Renal cortex interstitium (tissue), 11 donors: ENCODE measurements around the gene RGS2. TPM values are rescaled to one million over a fixed set of nuclear protein-coding genes. Genes with fewer than 3 reads are reported as not detected.

ENCODE experiments used
- DNase-seq, 11 donors: peaks; one replicate each; pipeline ENCODE4 v3.0.0-alpha.2; 2013; ENCODE audit warnings: low read depth in 9 of 11, low spot score in 4 of 11; ENCODE audit errors: extremely low read depth in 1 of 11
- polyA plus RNA-seq, 3 donors: library from polyadenylated mRNA; unstranded; fragments of 120-200 nt; gene quantifications; one replicate each; pipeline ENCODE4 v1.2.1, GENCODE V29; 2013; ENCODE audit not compliant: insufficient read length in 3 of 3

RGS2 gene
- polyA plus RNA-seq, 3 donors, result 29.2 to 53.8 (median 30.3) TPM

DNA sequence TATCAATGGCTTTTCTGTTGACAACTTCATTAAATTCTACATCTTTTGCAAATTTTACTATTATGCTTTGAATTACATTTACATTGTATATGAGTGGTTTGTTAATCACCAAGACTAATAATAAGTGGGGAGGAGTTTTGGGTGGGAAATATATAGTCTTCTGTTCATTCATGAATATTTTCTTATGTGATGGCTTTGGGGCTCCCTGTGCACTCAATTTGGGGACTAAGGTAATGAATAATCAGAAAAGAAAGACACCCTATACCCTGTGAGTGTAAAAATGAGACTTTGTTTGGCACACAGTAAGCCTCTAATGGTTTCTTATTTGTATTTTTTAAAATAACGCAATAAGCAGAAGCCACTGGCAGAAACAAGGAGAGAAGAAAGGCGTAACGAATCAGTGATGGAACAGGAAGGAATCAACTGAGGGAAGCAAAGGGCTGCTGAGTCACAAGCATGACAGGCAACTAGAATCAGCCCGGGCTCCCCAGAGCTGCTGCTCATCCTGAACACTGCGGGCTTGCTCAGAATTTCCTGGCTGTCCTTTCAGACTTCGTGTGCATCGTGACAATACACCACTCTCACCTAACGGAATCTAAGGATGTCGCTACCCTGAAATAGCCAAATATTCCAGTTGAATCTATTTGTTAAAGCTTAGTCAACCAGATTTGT is 20.8 kb upstream of the RGS2 start:
- DNase-seq, result no peak

DNA sequence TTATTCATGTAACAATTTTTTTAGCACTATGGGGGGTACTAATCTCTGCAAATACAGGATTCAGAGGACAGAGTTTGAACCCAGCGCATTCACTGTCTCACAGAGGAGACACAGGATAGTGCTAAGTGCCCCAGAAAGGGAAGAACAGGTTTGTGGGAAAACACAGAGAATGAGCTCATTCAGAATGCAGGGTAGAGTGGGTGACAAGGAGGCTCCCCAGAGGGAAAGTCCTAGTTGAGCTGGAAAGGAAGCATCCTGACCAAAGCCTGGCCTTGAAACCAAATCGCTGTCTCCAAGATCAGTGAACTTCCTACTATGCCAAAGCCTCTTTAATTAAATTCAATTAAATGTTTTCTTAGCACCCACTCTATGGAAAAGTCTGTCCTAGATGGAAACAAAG is 19.0 kb upstream of the RGS2 start:
- DNase-seq, result no peak

DNA sequence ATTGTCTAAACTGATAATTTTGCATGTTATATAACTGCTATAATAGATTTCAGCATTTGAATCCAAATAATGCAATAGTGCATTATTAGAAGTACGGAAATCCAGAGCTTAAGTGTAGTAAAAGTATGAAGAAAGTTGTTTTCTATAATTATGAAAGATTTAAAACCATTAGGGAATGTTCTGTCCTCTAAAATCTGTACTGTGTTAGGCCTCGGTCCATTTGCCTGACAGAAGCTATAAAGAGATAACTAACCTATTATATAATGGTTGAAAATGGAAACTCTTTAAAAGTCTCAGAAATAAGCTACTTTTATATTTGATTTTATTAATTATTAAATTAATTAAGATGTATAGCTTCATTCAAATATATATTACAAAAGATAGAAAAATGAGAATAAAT is 16.2 kb upstream of the RGS2 start:
- no peak for DNase-seq

DNA sequence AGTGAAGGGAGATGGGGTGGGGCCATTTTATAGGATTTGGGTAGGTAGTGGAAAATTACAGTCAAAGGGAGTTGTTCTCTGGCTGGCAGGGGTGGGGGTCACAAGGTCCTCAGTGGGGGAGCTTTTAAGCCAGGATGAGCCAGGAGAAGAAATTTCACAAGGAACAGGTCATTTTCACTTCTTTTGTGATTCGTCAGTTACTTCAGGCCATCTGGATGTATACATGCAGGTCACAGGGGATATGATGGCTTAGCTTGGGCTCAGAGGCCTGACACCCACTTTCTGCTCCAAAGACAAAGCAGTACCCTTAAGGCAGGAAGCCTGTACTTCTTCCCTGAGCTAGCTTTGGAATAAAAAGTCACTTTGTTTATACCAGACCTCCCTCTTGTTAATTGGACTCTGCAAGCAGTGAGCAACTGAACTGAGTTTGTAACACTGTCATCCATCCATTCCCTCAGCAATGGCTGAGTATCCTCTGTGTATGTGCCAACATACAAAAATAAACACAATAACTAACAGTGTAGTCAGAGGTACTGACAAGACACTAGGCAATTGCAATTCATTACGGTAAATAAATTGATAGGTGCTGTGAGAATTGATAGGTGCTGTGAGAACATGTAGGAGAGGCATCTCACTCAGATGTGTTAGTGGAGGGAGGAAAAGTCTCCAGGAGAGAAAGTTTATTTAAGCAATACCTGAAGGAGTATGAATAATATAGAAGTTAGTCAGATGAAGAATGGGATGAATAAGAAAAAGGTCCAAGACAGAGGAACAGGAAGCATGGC is 14.7 kb upstream of the RGS2 start:
- no peak for DNase-seq

DNA sequence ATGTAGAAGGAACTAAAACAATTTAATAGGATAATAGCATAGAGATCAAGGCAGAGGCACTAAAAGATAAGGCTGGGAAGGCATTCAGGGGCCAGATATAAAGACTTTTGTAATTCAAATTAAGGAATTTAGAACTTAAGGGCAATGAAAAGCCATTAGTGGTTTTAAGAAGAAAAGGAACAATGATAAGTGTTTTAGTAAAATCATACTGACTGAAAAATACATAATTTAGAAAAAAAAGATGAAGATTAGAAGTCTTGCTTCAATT is 14.1 kb upstream of the RGS2 start:
- DNase-seq, result no peak

DNA sequence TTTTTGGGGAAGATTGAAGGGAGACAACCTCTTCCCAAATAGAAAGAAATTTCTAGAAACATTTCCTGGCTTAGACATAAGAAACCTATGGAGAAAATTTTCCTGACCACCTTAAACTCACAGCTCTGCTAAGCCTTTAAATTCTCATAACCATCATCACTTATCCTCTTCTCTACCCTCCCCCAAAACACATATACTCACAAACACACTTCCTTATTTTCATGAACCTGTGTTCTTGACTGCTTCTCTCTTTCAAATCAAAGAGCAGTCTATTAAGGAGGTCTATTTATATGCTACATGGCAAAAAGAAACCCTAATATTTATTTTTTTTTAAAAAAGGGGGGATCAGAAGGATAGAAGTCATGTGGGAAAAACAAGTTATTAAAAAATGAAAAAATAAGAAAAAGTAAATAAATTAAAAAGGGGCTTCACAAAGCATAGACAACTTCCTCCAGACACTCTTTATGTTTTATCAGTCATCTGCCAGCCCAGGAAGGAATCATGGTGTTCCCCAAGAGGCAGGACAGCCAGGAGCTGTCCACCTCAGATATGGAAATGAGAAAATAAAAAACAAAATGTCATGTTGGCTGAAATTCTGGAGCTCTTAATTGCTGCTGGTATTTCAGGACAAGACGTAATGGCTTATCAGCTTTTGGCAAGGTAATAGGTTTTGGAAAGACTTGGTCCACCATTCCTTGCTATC is 12.8 kb upstream of the RGS2 start:
- no peak for DNase-seq

DNA sequence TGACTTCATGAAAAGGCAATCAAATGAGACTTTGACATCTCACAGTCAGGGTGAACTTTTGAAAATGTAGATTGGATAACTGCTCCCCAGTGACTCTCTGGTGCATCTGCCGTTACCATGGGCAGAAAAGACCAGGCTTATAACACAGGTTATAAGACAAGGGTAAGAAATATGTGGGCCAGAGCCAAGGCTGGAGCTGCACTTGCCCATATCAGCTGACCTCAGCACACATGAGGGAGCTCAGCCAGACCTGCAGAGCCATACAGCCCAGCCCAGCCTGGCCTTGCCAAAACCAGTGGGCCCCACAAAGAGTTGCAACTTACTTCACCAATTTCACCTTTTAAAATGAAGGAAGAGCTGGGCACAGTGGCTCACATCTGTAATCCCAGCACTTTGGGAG is 11.7 kb upstream of the RGS2 start:
- no peak for DNase-seq

DNA sequence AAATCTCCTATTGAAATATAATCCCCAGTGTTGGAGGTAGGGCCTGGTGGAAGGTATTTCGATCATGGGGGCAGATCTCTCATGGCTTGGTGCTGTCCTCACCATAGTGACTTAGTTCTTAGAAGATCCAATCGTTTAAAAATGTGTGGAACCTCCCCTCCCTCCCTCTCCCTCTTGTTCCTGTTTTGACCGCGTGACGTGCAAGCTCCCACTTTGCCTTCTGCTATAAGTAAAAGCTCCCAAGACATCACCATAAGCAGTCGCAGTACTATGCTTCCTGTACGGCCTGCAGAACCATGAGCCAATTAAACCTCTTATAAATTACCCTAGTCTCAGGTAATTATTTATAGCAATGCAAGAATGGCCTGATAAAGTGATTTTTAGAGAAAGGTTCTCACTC is 10.9 kb upstream of the RGS2 start:
- no peak for DNase-seq

DNA sequence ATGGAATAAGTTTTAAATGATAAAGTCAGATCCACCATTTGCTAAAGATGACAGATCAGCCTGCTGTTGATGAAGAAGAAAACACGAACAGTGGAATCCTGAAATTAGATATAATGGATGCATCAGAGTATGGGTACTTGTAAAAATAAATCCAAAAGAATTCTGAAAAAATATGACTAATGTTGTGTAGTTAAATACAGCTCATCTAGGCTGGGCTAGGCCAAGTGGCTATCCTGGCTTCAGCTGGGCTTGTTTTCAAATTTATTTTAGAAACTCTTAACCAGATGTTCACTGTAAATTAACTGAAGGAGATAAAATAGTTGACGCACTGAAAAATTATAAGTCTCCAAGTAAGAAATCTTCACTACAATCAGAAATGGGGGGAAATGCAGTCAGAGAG is 7.4 kb upstream of the RGS2 start:
- DNase-seq, result no peak

DNA sequence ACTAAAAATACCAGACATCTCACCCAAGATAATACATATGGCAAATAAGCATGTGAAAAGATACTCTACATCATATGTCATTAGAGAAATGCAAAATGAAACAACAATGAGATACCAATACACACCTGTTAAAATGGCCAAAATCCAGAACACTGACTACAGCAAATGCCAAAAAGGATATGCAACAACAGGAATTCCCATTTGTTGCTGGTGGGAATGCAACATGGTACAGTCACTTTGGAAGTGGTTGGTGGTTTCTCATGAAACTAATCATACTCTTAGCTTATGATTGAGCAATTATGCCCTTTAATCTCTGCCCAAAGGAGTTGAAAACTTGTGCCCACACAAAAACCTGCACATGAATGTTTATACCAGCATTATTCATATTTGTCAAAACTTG is 6.4 kb upstream of the RGS2 start:
- DNase-seq, result no peak

DNA sequence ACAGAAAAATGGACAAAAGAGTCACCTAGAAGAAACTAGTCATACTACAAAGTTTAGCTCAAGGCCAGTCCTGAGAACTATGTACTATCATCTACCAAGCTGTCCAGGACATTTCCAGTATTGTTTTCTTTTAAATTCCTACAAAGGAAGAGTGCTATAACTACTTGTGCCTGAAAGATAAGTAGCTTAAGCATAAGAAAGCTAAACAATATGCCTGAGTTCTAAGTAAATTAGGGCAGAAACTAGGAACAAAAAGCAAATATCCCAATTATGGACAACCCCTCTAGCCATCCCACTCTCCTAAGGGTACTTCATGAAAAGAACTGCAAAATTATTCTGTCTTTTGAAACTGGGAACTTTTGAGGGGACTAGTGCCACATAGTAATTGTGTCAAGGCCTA is 5.3 kb upstream of the RGS2 start:
- no peak for DNase-seq

DNA sequence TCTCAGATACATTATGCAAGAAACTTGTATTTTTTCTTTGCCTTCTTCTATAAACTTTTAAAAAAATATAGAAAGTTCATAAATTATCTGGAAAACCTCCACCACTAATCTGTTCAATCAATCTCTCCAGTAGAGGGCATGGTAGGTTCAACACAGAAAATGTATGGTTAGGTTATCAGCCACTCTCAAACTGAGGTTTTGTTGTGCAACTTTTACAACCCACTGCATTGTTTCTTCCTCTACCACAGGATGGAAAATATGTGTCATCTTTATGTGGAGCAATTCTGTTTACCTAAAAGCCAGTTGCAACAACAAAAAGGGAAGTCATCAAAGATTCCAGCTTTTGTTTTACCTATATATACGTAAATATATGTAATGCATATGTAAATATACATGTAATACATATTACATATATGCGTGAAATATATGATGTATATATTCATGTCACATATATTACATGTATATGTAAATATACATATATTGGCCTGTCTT is 3.0 kb upstream of the RGS2 start:
- DNase-seq, result peak in 1 of 11 donors; percentile 43

DNA sequence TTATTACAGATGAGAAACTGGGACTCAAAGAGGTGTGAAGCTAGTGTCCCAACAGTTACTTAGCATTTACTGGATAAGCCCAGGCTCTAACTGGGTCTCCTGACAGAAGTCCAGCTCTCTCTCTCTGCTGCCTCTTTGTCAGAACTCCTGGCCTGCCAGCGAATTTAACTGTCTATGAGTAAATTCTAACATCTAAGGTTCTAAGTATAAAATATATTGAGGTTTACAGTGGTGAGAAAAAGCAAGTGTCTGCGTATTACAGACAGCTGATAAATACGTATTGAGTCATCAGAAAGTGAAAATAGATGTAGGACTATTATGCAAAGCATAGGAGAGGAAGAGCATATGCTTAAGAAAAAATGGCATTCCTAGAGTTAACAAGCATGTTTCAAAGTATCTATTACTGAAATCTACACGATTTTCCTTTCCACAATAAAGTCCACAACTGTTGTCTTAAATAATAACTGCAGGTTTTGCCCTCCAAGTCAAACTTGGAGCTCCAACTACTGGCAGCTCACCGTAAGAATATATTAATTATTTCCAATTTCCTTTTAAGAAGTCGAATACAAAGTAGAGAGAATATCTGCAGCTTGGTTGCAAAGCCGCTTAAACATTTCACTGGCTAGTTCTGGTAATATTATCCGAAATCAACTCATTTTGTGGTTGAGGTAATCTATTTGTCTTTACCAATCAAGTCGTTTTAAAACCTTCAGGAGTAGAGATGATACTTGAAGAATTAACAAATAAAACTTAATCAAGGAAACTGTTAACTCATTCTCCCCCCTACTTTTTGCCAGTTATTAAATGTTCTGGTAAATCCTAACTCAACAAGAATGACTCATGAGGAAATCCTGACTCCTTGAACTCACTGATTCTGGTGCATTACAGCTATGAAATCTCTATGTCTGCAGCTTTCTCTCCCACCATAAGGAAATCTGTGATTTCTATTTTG is 1.4 kb upstream of the RGS2 start:
- peak in 1 of 11 donors; percentile 17 for DNase-seq

DNA sequence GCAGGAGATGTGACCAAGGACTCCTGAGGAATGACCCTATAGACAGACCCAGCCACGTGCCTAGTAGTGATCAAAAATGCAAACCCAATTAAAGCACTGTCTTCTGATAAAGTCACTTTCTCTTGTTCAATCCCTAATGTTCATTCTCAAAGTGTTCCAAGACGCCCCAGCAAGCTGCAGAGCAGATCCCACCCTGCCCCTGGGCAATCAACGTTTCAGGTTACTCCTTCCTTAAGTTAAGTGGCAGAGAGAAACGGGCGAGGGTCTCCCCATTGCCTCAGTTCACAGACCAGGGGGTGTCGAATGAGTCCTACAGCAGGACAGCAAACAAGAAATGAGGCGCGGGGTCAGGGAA is 699 bp upstream of the RGS2 start:
- DNase-seq, result peak in 2 of 11 donors; percentile 33 to 45

DNA sequence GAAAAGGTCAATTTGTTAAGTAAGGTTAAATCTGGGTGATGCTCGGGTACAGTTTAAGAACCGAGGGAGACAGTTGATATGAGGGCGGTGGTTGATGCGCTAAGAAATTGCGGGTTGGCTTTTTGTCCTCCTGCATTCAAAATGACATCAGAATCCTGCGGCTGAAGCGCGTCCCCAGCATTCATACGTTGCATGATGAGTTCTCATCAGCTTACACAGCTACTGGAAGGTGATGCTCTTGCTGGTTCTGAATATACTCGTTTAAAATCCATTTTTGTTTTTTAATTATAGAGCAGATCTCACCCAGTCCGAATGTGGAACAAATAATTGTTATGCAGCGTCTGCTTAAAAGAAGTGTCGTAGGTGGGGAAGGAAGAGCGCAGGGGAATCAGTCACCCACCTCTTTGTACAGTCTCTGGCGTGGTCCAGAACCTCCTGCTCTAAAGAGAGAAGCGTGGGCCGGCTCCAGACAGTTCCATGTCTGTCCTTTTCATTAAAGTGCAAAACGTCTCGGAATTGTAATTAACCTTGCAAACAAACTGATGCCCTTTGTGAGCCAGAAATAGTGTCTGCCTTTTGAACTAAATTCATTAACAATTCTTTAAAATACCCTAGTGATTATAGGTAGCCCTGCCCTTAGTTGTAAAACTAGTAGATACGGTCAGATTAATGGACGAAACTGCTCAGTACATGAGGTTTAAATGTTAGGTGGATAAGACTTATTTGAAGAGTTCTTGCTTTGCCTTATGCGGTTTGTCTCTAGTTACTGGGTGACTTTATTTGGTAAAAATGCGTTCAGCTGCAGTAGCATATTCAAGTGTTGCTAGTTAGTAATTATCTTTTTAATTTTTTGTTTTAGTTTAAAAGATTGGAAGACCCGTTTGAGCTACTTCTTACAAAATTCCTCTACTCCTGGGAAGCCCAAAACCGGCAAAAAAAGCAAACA is 741 bp downstream of the RGS2 start:
- DNase-seq, result peak in 6 of 11 donors; percentile 23 to 47 (median 46)

DNA sequence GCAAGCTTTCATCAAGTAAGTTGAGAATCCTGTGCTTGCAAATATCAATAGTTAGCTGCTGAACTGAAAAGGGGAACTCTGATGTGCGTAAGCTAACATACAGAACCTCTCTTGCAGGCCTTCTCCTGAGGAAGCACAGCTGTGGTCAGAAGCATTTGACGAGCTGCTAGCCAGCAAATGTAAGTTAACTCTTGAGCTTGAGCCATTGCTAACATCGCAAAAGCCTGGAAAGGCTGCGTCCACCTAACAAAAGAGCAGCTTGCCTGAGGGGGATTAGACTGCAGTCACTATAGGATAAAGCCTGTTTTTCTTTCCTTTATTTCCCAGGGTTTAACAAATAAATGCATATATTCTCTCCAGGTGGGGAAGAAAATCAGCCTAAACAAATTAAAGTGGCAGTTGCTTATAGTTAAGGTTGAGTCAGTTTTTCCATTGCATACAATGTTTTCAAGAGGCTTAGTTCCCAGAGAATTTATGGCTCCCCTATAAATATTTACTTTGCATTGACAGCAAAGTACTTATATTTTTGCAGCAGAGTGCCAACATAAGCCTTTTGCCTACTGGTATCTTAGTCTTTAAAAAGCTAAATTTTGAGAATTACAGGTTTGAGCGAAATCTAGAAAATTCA is 1.5 kb downstream of the RGS2 start:
- peak in 5 of 11 donors; percentile 31 to 56 (median 51) for DNase-seq

DNA sequence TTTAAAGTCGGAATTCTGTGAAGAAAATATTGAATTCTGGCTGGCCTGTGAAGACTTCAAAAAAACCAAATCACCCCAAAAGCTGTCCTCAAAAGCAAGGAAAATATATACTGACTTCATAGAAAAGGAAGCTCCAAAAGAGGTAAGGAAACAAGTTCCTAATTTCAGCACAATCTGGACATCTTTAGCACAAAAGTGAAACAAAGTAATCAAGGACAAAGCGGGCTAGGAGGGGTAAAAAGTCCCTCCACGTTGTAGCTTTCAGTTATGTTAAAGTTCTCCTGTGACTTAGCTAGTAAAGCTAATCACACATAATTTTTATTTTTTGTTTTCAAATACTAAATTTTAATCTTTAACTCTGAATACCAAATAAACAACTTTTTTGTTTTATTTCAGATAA is 2.2 kb downstream of the RGS2 start:
- no peak for DNase-seq
